CD1c-positive myeloid dendritic cell (primary cell): ENCODE measurements around the gene FIGN.

ENCODE experiments used
- DNase-seq: peaks from one replicate; pipeline ENCODE4 v3.0.0-alpha.2; 2016; ENCODE audit errors: extremely low spot score

FIGN gene

DNA sequence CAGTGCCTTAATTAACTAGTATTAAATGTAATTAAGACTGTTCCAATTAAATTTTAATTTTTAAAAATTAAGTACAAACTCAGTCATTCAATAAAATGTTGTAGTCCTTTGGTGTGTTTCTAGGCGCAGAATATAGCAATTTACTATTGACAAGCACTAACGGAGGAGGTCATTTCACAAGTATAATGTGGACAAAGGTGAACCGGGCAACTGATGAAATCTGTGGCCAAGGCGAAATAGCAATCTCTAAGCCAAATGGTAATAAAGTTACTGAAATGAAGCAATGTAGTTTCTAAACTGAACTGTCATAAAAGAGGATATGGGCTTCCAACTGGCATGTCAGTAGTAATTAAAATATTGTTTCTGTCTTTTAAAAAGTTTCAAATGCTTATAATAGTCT lies 27.5 kb downstream of the FIGN start:
- no peak for DNase-seq

DNA sequence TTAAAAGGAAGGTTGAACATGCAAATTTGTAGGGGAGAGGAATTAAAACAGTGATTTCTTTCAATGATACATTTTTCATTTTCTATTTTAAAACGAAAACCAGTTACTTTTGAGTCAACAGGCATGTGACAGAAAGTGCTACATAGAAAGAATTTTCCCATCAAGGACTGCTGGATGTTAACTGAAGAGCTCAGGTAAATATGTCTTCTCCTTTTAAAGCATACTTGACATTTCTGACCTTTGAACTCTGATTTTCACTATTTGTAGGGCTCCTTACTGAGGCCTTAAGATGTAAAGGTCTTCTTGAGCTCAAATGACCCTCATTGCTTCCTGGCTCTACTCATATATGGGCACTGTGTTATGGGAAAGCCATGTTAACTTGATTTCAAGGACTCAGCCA lies 32.4 kb downstream of the FIGN start:
- DNase-seq, result no peak

DNA sequence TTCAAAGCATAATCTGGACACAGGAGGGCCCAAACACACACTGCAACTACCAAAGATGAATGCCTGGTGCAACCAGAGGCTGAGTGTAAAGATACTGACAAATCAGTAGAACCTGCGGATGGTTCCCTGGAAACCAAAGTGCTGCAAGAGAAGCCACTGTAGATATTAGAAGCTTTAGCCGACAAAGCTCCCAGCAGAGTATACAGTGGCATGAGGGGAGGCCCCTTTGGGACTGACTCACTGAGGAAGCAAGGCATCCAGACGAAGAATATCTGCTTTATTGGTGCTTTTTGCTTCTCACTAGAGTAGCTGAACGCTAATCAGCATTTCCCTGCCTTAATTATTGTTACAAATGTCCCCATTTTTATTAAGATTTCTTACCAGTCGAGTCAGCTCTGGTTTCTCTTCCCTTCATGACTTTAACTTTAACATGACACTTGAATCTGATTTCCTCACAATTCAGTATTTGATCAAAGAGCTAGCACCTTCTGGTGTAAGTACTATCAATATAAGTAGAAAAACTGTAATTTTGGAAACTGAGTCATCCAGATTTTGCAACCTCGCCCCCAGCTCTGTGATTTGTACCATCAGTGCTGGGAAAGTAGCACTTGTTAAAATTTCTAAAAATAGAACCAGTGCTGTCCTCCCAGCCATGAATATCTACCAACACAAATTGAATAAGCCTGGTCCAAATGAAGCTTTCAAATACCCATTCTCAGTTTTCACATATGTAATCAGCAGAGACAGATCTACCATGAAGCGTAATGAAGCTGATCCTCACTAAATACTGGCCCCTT lies 34.2 kb downstream of the FIGN start:
- DNase-seq, result no peak

DNA sequence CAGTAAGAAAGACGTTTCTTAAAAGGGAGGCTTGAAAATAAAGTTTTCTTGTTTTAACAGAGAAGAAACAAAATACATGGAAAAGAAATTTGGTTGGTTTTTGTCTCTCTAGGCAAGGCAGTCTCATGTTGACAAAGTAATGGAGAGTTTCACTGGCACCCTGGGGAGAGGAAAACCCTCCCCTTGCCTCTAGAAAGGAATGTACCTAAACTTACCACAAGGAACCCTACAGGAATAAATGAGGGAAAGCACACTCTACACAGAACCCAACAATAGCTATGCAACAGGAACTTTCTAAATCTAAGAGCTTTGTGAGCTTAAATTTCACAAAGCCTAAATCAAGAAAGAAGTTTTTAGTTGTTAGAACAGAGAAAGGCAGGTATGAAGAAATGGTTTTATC lies 37.0 kb downstream of the FIGN start:
- no peak for DNase-seq

DNA sequence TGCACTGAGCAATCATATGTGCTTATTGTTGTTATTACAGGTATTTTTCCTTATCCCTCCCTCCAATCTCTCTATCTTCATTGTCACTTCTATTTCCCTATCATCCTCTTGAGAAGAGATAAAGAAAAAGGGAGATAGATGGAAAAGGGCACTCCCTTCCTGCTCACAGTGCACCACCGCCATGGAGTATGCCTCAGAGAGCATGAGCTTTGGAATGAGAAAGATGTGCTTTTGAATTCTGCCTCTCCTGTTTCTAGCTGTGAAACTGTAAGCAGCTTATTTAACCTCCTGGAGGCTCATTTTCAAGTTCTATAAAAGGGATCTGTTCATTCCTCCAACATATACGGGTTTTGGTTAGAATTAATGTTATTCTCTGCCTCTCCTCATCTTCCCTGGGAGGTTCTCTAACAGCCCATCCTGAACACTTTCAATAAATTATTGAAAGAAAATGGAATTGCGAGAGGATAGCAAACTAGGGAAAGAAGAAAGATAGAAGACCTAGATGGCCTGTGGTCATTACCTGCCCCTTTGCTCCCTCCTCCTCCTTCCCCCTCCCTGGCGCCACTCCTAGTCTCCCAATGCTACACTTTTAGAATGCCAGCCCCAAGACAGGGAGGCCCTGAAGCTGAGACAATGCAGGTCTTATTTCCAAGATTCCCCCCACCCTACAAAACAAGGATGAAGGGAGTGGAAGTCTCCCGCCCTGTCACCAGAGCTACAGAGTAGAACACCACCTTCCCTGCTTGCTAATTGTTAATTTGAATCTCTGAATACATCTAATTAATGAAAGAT lies 37.8 kb downstream of the FIGN start:
- no peak for DNase-seq

DNA sequence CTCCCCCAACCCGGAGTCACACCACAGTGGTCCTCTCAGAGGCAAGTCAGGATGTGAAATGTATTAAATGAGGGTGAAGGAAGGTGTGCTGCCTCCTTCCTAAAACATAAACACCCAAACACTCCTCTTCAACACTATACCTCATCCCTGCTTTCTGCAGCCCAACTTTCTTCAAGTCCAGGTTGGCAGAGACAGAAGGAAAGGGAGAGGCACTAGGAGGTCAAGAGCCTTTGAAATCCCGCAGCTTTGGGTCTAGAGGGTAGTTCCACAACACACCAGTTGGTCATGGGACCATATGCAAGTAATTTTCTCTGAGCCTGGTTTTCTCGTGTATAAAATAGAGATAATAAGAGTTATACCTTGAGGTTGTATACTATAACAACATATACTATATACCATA lies 38.4 kb downstream of the FIGN start:
- no peak for DNase-seq

DNA sequence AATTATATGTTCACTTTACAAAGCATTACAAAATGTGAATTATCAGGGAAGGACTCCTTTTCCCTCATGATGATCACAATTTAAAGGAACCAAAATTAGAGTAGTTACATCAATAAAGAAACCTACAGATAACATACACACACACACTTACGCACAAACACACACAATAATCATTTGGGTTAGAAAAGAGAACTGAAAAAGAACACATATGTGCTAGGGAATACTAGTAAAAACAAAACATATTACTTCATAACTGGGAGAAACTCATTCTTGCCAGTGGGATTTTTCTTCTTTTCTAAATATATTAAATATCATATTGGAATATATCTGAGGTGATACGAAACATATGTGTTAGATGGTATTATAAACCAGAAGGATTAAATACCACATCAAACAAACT lies 42.3 kb downstream of the FIGN start:
- no peak for DNase-seq

DNA sequence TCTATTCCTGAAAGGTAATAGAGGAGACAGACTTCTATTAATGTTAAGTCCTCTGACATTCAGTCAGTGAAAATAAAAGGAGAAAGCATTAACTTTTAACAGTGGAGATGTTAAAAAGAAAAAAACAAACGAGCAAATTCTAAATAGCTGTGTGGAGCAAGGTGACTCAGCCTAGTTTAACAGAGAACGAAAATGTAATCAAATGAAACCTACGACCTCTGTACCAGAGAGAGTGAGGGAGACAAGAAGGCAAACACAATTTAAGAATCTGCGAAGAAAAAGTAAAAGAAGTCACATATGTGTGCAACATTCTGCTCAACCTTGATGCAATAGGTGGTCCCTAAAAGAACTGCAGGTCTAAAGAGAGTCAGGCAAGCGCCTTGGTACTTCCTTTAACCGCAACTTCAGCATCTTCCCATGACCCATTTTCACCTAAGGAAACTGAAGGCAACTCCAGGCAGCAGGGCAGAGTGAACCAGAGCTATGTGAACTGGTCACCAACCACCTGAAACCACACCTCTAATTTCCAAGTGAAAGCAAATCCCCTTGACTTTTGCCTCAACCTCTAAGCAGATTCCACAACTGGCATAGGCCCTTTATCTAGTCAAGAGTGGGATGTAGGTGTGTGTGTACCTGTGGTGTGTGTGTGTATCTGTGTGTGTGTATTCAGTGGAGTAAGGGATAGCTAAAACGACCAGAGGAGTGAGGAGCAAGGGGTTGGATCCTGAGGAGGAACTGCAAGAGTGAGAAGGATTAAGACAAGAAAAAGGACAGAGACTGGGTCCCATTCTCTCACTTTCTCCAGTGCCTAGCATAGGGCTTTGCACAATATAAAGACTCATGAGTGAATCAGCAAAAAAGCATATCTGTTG lies 43.0 kb downstream of the FIGN start:
- no peak for DNase-seq

DNA sequence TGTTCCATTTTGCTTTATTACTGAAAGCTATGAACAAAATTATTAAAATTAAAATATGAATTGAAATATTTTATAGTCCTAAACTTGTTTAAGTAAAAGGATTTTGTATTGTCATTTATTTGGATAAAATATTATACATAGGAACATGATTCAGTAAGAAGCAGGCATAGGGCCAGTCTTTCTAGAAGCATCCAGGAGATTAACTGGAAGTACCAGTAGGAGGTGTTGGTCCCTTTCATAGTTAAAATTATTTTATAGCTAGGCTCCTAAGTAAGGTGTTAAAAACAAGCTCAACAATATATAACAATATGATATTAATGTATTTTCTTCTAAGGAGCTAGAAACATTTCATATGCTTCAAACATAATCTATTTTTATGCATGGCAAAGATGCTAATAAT lies 43.7 kb downstream of the FIGN start:
- no peak for DNase-seq

DNA sequence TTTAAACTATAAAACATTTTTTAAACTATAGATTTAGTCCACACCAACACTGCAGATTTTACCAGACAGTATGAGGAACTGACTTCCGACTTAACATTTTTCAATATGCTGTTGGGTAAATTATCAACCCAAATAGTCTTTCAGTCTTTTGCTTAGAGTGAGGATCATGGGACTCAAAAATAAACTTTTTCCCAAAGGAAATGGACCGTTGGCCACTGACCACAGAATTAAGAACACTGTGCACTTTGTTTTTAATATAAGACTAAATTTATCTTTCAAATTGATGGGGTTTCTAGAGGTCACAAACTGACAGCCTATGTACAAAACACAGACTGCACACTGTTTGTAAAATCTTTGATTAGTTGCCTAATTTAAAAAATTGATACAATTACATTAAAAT lies 44.9 kb downstream of the FIGN start:
- no peak for DNase-seq

DNA sequence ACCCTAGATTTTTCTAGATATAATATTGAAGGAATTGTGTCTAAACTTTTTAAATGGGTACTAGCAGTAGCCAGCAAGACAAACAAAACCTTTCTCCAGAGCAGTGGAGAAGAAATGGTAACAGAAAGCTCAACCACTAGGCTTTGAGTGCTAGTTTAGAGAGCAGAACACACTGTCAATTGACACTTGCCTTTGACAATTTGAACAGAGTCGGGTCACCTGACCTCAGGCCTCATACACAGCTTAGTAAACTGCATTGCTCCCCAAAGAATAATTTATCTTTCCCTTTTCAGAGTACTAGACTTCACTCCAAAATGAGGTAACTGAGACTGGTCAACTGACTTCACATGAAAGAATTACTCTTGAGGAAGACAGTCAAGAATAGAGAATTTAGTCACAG lies 48.6 kb downstream of the FIGN start:
- no peak for DNase-seq

DNA sequence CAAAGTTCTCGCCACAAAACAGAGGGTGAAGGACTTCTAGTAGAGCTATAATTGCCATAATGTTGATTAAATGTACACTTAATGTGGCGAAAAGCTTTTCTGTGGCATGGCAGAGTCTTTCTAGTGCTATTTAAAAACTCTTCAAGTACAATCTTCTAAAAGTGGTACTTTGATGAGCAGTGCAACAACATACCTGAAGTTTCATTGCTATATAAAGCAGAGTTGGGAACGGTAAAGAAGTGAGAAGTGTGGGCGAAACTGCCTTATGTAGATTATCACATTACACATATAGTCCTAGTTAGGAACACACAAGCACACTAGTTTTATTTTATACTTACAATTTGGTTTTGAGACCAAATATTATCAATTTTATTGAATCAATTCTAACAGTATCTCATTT lies 49.5 kb downstream of the FIGN start:
- DNase-seq, result no peak

DNA sequence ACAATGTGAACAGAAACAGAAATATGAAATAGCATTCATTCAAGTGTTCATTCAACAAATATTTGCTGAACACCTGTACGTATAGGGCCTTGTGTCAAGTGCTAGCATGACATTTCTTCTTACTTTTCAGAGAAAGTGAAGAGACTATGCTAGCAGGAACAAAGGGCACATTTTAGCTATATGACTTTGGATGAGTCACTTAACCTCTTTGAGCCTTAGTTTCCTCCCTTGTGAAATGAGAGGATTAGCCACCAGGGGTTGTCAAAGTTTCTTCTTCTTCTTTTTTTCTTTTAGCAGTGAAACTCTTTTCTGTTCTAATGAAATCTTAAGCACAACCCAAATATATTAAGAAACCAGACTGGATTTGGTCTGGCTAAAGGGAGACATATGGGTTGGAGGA lies 53.1 kb downstream of the FIGN start:
- no peak for DNase-seq

DNA sequence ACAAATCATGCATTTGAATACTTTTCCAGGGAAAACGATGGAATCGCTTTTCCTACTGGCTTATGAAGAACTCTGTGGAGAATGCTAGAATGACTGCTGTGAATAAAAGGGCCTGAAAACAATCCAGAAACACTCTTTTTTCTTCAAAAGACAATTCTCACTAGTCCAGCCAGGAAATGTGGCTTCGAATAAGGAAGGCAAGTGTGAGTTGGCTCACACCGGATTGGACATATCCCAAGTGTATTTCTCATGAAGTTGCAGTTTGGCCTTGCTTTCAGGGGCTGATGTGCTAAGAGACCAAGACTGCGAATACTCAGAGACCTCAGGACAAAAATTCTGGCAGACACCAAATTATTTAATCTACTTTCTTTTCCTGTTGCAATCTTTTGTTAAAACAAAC lies 54.1 kb downstream of the FIGN start:
- DNase-seq, result no peak

DNA sequence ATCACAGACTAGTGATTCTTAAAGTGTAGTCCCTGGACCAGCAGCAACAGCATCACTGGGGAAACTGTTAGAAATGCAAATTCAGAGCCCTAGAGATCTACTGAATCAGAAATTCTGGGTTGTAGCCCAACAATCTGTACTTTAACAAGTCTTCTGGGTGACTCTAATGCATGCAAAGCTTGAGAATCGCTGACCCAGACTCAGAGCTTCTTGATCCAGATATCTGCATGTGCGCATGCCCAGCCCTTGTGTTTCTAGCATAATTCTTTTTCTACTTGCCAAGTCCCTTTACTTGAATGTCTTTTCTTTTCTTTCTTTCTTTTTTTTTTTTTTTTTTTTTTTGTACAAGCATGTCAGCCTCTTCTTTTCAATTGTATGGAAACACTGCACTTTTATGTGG lies 60.4 kb downstream of the FIGN start:
- DNase-seq, result no peak

DNA sequence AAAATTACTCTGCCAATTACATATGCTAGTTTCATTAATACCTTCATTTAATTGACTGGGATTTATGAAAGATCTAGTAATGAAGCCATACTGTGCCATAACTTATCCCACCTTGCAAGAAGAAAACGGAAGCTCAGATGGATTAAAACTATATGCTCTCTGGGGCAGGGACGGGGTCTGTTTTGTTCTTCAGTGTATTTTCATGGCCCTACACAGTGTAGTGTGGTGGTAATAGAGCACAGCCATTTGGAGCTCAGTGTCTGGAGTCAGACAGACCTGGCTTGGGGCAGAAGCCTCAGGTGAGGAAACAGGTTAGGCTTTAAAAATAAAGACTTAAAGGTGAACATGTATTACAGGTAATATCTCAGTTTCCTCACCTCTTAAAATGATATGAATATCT lies 62.3 kb downstream of the FIGN start:
- DNase-seq, result no peak

DNA sequence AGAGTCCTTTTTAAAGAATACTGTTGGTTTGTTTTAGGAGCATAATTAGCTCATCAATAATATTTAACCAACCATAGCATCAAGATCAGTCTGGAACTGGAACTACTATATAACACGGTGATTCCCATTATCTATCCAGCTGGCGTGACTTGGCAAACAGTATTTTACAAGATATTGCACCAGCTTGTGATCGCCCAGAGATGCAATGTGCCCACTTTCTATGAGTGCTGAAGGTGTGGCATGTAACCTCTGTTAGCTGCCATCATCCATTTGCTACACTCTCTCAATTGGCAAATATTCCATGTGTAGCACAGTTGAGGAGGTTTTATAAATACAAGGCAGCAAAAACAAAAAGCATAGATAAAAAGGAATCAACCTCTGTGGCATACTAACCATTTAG lies 64.9 kb downstream of the FIGN start:
- DNase-seq, result no peak

DNA sequence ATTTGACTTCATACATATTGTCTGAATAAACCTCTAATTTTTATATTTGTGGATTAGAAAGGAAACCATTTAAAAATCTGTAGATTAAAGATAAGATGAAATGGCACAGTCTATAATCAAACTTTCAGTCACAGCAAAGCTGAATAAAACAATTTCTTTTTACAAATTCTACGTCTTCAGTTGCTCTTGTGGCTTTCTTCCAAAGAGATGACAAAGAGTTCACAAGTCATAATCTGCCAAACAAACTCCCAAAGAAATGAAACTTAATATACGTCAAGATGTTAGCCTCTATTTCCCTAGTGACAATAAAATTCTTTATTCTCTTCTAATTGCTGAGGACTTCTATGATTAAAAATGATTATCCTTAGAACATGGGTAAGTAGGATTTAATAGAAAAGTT lies 66.3 kb downstream of the FIGN start:
- no peak for DNase-seq

DNA sequence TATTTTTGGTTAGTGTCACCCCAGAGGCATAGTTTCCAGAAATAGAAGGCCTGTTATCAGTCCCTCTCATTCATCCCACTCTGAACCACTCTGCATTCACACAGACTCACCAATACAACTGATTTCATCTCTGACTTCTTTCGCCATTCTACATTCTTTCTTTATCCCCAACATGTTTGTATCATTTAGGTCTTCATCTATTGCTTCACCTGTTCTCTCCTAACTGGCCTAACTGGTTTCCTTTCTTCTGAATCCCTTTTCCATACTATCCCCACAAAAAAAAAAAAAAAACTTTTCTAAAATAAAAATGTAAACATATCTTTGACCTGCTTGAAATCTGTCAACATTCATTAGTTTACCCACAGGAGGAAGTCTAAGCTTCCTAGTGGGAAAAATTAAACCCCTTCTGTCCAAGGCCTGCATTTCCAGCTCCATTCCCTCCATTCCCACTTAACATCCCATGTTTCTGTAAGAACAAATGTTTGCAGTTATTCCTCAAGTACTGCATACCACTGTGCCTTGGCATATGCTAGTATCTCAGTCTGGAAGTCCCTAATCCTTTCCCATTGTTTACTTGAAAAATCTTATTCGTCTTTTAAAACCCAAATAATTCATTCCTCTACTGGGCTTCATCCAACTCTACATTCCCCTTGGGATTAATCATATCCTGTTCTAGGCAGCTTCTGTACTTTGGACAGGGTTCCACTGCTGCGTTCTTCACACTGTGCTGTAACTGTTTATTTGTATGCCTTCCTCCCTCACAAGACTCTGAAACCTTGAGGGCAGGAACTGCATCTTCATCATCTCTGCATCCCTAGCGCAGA lies 68.5 kb downstream of the FIGN start:
- no peak for DNase-seq

DNA sequence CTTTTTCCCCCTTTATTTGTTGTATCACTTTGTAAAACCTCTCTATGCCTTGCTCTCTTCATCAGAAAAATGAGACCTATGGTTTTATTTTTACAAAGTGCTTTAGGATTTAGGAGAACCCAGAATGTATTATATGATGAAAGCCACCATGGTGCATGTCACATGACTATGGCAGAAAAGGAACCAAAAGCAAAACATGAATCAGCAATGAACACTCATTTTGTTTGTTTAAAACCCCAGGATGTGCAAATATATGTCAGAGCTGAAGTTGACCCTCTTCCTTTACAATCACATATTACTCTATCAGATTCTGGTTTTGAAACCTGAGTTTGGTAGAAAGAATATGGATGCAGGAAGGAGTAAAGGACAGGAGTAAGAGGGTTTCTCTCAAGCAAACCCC lies 70.0 kb downstream of the FIGN start:
- DNase-seq, result no peak

DNA sequence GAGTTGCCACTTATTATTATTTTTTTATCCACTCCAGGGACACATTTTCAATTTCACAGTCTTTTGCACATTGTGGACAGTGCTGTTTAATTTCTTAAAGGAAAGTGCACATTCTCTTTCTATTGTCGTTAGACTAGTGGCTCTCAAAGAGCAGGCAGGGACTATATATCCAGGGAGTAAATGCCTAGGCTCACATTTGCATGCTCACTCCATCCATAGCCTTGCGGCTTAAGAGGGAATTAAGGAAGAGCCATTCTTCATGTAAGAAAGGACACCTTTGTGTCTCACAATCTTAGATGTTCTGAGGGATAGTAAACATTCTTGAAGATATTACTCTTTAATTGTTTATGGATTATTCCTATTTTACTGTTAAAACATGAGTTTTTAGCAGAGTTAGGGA lies 70.8 kb downstream of the FIGN start:
- DNase-seq, result no peak

DNA sequence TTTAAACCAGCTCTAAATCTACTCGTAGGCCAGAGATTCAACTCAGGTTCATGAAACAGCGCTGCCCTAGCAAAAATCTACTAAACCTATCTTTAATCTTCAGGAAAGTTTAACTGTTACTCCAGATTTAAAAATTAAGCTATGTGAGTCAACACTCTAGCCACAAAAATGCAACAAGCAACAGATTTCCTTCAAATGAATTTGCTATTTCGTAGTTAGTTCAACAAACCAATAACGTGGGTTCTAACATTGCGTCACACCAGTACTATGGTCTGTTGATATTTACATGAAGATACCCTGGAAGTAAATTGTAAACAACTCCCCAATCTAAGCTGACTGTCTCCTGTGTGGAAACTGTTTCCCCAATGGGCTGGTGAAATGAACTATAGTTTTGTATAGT lies 71.2 kb downstream of the FIGN start:
- DNase-seq, result no peak
